Endothelial cell of umbilical vein (primary cell): ENCODE data around the gene STK32C. TPM values are rescaled to one million over a fixed set of nuclear protein-coding genes. Genes with fewer than 3 reads are reported as not detected.

Source experiments
- BruUV-seq: library from RNA; stranded (reverse); fragments of 400-500 nt; replicated peaks from 2 replicates; lab custom pipeline; 2021; lab: Mats Ljungman, UMichigan
- CTCF ChIA-PET: fragments of 300-600, 350-600 bp; sonication (Branson Sonifier 250); formaldehyde crosslinking; loops from one replicate; lab custom pipeline; 2021; ENCODE audit warnings: antibody characterized with exemption, inconsistent platforms; lab: Charles Lee
- POLR2A ChIA-PET: fragments of 300-600, 350-600 bp; sonication (Branson Sonifier 250); formaldehyde crosslinking; loops from one replicate; lab custom pipeline; 2021; ENCODE audit warnings: antibody characterized with exemption, inconsistent platforms; lab: Charles Lee
- DNase-seq: peaks from one replicate; pipeline ENCODE4 v3.0.0-alpha.2; 2011; ENCODE audit warnings: low read depth, low spot score
- FAIRE-seq: peaks from 2 replicates; lab custom pipeline; 2011; peaks lifted over from hg19 to GRCh38; lab: Jason Lieb, UNC
- H2AFZ ChIP-seq: 2 replicates; pipeline ENCODE4 v1.6.0; 2012; ENCODE audit warnings: low read depth, low read length, control low read depth, inconsistent platforms
- H3K27ac ChIP-seq: 2 replicates; pipeline ENCODE4 v1.5.1; 2011; ENCODE audit warnings: low read depth, mild to moderate bottlenecking, control low read depth, low read length, moderate library complexity; ENCODE audit not compliant: insufficient read depth
- H3K27me3 ChIP-seq, 2 experiments: 2 replicates each; pipeline versions ENCODE4 v1.6.0 to v1.6.1; 2011; ENCODE audit warnings: low read length in 2 of 2, mixed read lengths in 1 of 2; ENCODE audit not compliant: control insufficient read depth in 2 of 2, insufficient read depth in 2 of 2
- H3K36me3 ChIP-seq, 2 experiments: 2 replicates in 1 of 2; 3 replicates in 1 of 2; pipeline ENCODE4 v1.5.1; 2011; ENCODE audit warnings: low read length in 2 of 2, mild to moderate bottlenecking in 1 of 2, moderate library complexity in 1 of 2; ENCODE audit not compliant: control insufficient read depth in 2 of 2, insufficient read depth in 2 of 2; ENCODE audit errors: extremely low read depth in 1 of 2
- H3K4me1 ChIP-seq: 3 replicates; pipeline ENCODE4 v1.5.1; 2011; ENCODE audit warnings: mild to moderate bottlenecking, low read length; ENCODE audit not compliant: control insufficient read depth, insufficient read depth; ENCODE audit errors: extremely low read depth
- H3K4me2 ChIP-seq: 2 replicates; pipeline ENCODE4 v1.6.1; 2011; ENCODE audit warnings: low read length, control low read depth, mixed read lengths; ENCODE audit not compliant: insufficient read depth
- H3K4me3 ChIP-seq, 3 experiments: fragments of 200-600 bp in 1 of 3; sonication (generic), shearing (Covaris generic) in 1 of 3; replicated peaks in 1 of 3; 2 replicates each; pipeline ENCODE4 v1.5.1; 2011 to 2016; ENCODE audit warnings: control low read depth in 3 of 3, low read length in 3 of 3, mild to moderate bottlenecking in 2 of 3, inconsistent platforms in 1 of 3, low read depth in 1 of 3, moderate library complexity in 1 of 3; ENCODE audit not compliant: insufficient read depth in 1 of 3
- H3K79me2 ChIP-seq: 2 replicates; pipeline ENCODE4 v1.6.0; 2012; ENCODE audit warnings: low read length, inconsistent platforms; ENCODE audit not compliant: control insufficient read depth, insufficient read depth
- H3K9ac ChIP-seq: replicated peaks from 2 replicates; pipeline ENCODE3; 2011; ENCODE audit warnings: low read length, control low read depth; ENCODE audit not compliant: insufficient read depth; ENCODE audit errors: extremely low read depth
- H3K9me1 ChIP-seq: replicated peaks from 3 replicates; pipeline ENCODE4 v1.6.0; 2011; ENCODE audit warnings: mild to moderate bottlenecking, low read length; ENCODE audit not compliant: control insufficient read depth, insufficient read depth; ENCODE audit errors: extremely low read depth
- H3K9me3 ChIP-seq: replicated peaks from 2 replicates; pipeline ENCODE4 v1.5.1; 2012; ENCODE audit warnings: low read length, inconsistent platforms; ENCODE audit not compliant: control insufficient read depth, insufficient read depth
- H4K20me1 ChIP-seq: replicated peaks from 2 replicates; pipeline ENCODE3; 2011; ENCODE audit warnings: mild to moderate bottlenecking, low read length; ENCODE audit not compliant: control insufficient read depth, insufficient read depth; ENCODE audit errors: extremely low read depth
- EZH2 ChIP-seq: IDR thresholded peaks from 2 replicates; pipeline ENCODE4 v1.6.1; 2012; ENCODE audit warnings: borderline replicate concordance, low read depth, mild to moderate bottlenecking, moderate library complexity, low read length, inconsistent platforms; ENCODE audit not compliant: severe bottlenecking
- FOS ChIP-seq: IDR thresholded peaks from 2 replicates; pipeline ENCODE4 v1.6.1; 2011; ENCODE audit warnings: mild to moderate bottlenecking, low read length, moderate library complexity, borderline replicate concordance; ENCODE audit not compliant: insufficient read depth
- GATA2 ChIP-seq: IDR thresholded peaks from 2 replicates; pipeline ENCODE4 v1.7.0; 2011; ENCODE audit warnings: low read depth, mild to moderate bottlenecking, moderate library complexity, mixed read lengths, low read length; ENCODE audit not compliant: insufficient read length, insufficient read depth
- JUN ChIP-seq: IDR thresholded peaks from 2 replicates; pipeline ENCODE4 v1.6.1; 2011; ENCODE audit warnings: borderline replicate concordance, low read depth; ENCODE audit not compliant: insufficient read length, insufficient read depth
- MAX ChIP-seq: IDR thresholded peaks from 2 replicates; pipeline ENCODE4 v1.6.1; 2011; ENCODE audit not compliant: insufficient read depth, insufficient read length
- MYC ChIP-seq: IDR thresholded peaks from one replicate; pipeline ENCODE4 v1.6.1; 2011; ENCODE audit warnings: mild to moderate bottlenecking, low read depth, low read length
- POLR2A ChIP-seq: IDR thresholded peaks from 2 replicates; pipeline ENCODE4 v1.6.1; 2012; ENCODE audit warnings: low read depth, mild to moderate bottlenecking, control low read depth, low read length
- POLR2AphosphoS5 ChIP-seq: IDR thresholded peaks from 2 replicates; pipeline ENCODE4 v1.6.1; 2012; ENCODE audit warnings: low read depth, mild to moderate bottlenecking, control low read depth, low read length, moderate library complexity; ENCODE audit not compliant: insufficient read depth
- dilution Hi-C: fragments of 300-500 bp; cut with MboI; formaldehyde crosslinking; loops from one replicate; pipeline ENCODE4 v1.15.0; 2019; ENCODE audit warnings: low sequenced_read_pairs; ENCODE audit not compliant: extremely low pct_ligation_motif_present
- intact Hi-C: fragments of 100-400 bp; cut with micrococcal nuclease; formaldehyde crosslinking; loops from one replicate; pipeline ENCODE4 v1.10.0; 2022
- polyA plus RNA-seq, 4 experiments: library from polyadenylated mRNA; depleted of rRNA in 3 of 4; stranded (reverse) in 3 of 4; unstranded in 1 of 4; fragments of >200 nt; gene quantifications; 2 replicates each; pipeline versions ENCODE4 v1.2.1 to v1.2.3, GENCODE V29; 2011 to 2012; ENCODE audit warnings: missing spikeins in 1 of 4
- total RNA-seq: library from RNA; stranded (reverse); gene quantifications from 2 replicates; pipeline ENCODE4 v1.2.3, GENCODE V29; 2021
- TF ChIP-seq, protein P1 (sequence below), 2 donors: IDR thresholded peaks; 1 replicate in 1 of 2; 2 replicates in 1 of 2; pipeline ENCODE4 v1.5.1; 2011; ENCODE audit warnings: low read length in 2 of 2, mild to moderate bottlenecking in 2 of 2, moderate library complexity in 2 of 2, control low read depth in 1 of 2, inconsistent platforms in 1 of 2, low read depth in 1 of 2; ENCODE audit not compliant: insufficient read depth in 1 of 2; ENCODE audit errors: extremely low read depth in 1 of 2

The STK32C gene
- total and polyA plus RNA-seq, 2 donors (not counting 3 experiments of a cell fraction or from before 2014, with no cell fraction given), result 5.4 to 14.1 TPM

DNA sequence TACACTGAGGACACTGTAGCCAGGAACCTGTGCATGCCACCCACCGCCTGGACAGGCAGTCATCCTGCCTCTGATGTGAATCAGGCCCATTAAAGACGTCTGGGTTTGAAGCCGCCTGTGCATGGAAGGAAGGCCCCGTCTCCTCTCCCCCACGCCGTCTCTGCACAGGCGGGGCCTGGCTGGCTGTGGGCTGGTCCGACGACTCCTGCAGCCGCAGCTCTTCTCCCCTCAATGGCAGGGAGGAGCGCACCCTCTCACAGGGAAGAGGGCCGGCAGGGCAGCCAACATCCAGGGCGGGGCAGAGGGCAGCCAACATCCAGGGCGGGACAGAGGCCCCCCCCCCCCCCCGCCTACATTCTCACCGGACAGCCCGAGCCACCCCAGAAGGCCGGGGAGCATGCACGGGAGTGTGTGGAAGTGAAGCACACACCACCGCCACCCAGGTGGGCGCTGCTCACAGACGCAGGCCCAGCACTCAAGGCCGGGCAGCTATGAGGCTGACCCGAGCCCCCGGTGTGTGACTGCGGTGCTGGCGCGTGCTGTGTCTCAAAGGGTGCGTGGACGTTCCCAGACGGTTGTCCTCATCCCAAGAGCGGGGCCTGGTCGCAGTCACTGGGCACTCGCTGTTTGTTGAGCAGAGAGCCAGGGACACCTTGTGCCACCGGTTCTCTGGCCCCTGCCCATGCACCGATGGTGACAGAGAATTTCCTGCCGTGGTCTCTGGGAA is 101.9 kb downstream of the STK32C start:
- Histone ChIP-seq H2AFZ (no peak overlapping the region), H3K9me3 (no peaks in the 10 kb centered on the region), H3K36me3 (no peaks in the 10 kb centered on the region), H3K27me3 (no peaks in the 10 kb centered on the region), H3K9me1 (no peaks in the 10 kb centered on the region), H3K27ac (no peak overlapping the region), H3K4me1 (no peaks in the 10 kb centered on the region), H3K4me2 (no peak overlapping the region), H3K4me3 (no peak overlapping the region), H3K9ac (no peak overlapping the region), H4K20me1 (no peaks in the 10 kb centered on the region), H3K79me2 (no peaks in the 10 kb centered on the region)
- DNase-seq, result no peak
- no TSS peak for BruUV-seq
- no peak for FAIRE-seq
- no peak for TF ChIP-seq GATA2
- TF ChIP-seq EZH2, result no peak
- no peak for TF ChIP-seq POLR2A
- TF ChIP-seq MAX, result no peak
- TF ChIP-seq, protein P1, sequence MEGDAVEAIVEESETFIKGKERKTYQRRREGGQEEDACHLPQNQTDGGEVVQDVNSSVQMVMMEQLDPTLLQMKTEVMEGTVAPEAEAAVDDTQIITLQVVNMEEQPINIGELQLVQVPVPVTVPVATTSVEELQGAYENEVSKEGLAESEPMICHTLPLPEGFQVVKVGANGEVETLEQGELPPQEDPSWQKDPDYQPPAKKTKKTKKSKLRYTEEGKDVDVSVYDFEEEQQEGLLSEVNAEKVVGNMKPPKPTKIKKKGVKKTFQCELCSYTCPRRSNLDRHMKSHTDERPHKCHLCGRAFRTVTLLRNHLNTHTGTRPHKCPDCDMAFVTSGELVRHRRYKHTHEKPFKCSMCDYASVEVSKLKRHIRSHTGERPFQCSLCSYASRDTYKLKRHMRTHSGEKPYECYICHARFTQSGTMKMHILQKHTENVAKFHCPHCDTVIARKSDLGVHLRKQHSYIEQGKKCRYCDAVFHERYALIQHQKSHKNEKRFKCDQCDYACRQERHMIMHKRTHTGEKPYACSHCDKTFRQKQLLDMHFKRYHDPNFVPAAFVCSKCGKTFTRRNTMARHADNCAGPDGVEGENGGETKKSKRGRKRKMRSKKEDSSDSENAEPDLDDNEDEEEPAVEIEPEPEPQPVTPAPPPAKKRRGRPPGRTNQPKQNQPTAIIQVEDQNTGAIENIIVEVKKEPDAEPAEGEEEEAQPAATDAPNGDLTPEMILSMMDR (IDR thresholded peaks at IDR 0.05; ENCODE audit: extremely low read depth in 1 of 2, insufficient read depth in 1 of 2, low read depth in 1 of 2, low read length in 2 of 2), result no peak
- TF ChIP-seq FOS, result no peak
- no peak for TF ChIP-seq MYC
- TF ChIP-seq JUN, result no peak
- no peak for TF ChIP-seq POLR2AphosphoS5
- intact Hi-C loops (no loop called here), dilution Hi-C loops (no loop called here)
- ChIA-PET POLR2A (no interaction called here), CTCF (no interaction called here)
